ENCODE results near the gene MCF2L. TPM values are rescaled to one million over a fixed set of nuclear protein-coding genes. Genes with fewer than 3 reads are reported as not detected.

The MCF2L gene
- total RNA-seq, 2 experiments from 2014 or later, result 13.0 to 13.5 TPM

DNA sequence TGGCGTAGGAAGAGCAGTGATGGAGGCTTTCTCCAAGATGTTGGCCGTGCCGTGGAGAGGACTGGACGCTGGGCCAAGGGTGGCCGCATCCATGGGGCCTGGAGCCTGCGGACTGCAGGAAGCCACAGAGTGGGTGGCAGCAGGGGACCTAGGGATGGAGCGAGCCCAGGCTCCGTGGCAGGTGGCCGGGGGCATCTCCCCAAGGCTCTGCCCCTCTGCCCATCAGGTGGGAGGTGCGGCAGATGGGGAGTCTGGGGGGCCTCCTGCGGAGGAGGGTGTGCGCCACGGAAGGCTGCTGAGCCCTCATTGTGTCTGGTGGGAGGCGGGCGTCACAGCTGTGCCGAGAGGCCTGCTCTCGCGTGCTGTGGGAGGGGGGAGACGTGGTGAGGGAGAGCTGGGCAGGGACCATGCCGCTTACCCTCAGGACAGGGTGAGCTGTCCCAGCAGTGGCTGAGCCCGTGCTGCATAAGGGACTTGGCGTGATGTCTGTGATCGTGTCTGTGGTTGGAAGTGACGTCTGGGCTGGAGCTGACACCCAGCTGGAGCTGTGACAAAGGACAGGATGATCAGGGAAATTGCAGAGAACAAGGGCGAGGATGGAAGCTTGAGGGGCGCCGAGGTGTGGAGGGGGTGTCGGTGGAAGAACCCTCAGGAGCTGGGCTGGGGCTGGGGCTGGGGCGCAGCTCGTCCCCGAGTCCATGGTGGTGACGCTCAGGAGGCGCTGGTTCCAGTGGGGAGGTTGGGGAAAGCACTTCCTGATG lies 13.4 kb downstream of the MCF2L start:
- H3K4me1 ChIP-seq (ENCODE audit: insufficient read depth, low read length), result no peaks in the 10 kb centered on the region
- TF ChIP-seq, protein P1, sequence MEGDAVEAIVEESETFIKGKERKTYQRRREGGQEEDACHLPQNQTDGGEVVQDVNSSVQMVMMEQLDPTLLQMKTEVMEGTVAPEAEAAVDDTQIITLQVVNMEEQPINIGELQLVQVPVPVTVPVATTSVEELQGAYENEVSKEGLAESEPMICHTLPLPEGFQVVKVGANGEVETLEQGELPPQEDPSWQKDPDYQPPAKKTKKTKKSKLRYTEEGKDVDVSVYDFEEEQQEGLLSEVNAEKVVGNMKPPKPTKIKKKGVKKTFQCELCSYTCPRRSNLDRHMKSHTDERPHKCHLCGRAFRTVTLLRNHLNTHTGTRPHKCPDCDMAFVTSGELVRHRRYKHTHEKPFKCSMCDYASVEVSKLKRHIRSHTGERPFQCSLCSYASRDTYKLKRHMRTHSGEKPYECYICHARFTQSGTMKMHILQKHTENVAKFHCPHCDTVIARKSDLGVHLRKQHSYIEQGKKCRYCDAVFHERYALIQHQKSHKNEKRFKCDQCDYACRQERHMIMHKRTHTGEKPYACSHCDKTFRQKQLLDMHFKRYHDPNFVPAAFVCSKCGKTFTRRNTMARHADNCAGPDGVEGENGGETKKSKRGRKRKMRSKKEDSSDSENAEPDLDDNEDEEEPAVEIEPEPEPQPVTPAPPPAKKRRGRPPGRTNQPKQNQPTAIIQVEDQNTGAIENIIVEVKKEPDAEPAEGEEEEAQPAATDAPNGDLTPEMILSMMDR (IDR thresholded peaks at IDR 0.05), result no peak
- no peak overlapping the region for H3K27ac ChIP-seq (ENCODE audit: low read depth in 1 of 2, low read length in 2 of 2)
- no peaks in the 10 kb centered on the region for H3K4me1 Mint-ChIP-seq (ENCODE audit: low read depth)
- POLR2A ChIA-PET, result no interaction called here
- no peak for DNase-seq
- no peak overlapping the region for H3K27ac Mint-ChIP-seq
- H3K4me3 Mint-ChIP-seq, result peak overlapping the region; percentile 48
- no peak overlapping the region for H3K4me3 ChIP-seq (ENCODE audit: low read length)
- no peak for ATAC-seq (ENCODE audit: poor library complexity)
- intact Hi-C loops (cut with DNase I, micrococcal nuclease), result no loop called here
- CTCF ChIA-PET, result no interaction called here
- H3K9me3 ChIP-seq (ENCODE audit: control insufficient read depth in 1 of 2, insufficient read depth in 1 of 2, low read length in 2 of 2), result peaks cover 0 to 4% of the 10 kb centered on the region in 2 experiments
- no peaks in the 10 kb centered on the region for H3K9me3 Mint-ChIP-seq
- no peaks in the 10 kb centered on the region for H3K27me3 ChIP-seq (ENCODE audit: control insufficient read depth in 1 of 2, insufficient read depth in 2 of 2, low read length in 2 of 2)
- no peaks in the 10 kb centered on the region for H3K36me3 ChIP-seq (ENCODE audit: insufficient read depth, low read length)
- H3K36me3 Mint-ChIP-seq (ENCODE audit: low read depth), result no peaks in the 10 kb centered on the region
- no peaks in the 10 kb centered on the region for H3K27me3 Mint-ChIP-seq

DNA sequence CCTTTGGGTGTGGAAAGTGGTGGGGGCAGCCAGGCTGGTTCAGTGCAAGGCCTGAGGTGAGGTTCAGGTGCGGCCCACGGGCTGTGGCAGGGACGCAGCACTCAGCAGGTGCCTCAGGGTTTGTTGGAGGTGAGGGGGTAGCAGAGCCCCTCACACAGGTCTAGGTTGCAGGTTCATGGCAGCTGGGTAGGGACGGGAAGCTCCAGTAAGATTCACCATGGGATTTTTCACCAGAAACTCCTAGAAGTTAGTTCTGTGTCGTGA lies 14.0 kb downstream of the MCF2L start:
- ATAC-seq (ENCODE audit: poor library complexity) (no peak), DNase-seq (no peak)
- Mint-ChIP-seq H3K4me3 (no peak overlapping the region), H3K27ac (no peak overlapping the region), H3K4me1 (ENCODE audit: low read depth) (no peaks in the 10 kb centered on the region), H3K36me3 (ENCODE audit: low read depth) (no peaks in the 10 kb centered on the region), H3K27me3 (no peaks in the 10 kb centered on the region), H3K9me3 (no peaks in the 10 kb centered on the region)
- ChIA-PET POLR2A (no interaction called here), CTCF (no interaction called here)
- H3K36me3 ChIP-seq (ENCODE audit: insufficient read depth, low read length), result no peaks in the 10 kb centered on the region
- intact Hi-C loops (cut with DNase I, micrococcal nuclease), result no loop called here
- H3K27me3 ChIP-seq (ENCODE audit: control insufficient read depth in 1 of 2, insufficient read depth in 2 of 2, low read length in 2 of 2), result no peaks in the 10 kb centered on the region
- H3K27ac ChIP-seq (ENCODE audit: low read depth in 1 of 2, low read length in 2 of 2), result no peak overlapping the region
- TF ChIP-seq, protein P1 (IDR thresholded peaks at IDR 0.05), result no peak
- no peak overlapping the region for H3K4me3 ChIP-seq (ENCODE audit: low read length)
- H3K4me1 ChIP-seq (ENCODE audit: insufficient read depth, low read length), result no peaks in the 10 kb centered on the region
- H3K9me3 ChIP-seq (ENCODE audit: control insufficient read depth in 1 of 2, insufficient read depth in 1 of 2, low read length in 2 of 2), result peaks cover 0 to 10% of the 10 kb centered on the region in 2 experiments

DNA sequence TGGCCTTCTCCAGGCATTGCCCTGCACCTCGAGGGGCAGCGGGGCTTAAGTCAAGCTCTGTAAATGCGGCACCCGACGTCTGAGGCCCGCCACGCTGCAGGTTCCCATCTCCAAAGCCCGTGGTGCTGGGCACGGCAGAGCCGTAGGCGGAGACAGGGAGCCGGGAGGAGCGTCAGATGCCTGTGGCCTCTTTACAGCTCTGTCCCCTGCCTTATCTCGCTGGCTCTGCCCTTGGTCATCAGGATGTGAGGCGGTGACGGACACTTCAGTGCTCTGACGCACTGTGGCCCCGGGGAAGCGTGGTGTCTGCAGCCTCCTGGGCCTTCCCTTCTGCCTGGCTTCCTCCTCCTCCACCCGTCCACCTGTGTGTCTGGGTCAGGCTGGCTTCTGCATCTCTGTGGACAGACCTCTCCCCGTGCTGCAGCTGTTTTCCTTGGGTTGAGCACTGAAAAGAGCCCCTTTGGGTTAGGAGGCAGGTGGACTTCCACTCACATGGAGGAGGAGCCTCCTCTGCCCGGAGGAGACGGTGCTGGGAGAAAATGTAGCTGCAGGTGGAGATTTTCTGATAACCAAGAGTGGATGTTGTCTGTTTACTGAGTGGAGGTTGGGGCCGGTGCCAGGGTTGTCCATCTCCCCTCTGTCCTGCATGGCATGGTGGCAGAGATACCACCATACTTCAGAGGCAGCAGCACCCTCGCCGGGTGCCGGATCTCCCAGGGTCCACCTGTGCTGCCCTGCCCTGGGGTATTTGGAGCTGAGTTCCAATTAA lies 14.6 kb downstream of the MCF2L start:
- Histone ChIP-seq H3K36me3 (ENCODE audit: insufficient read depth, low read length) (no peaks in the 10 kb centered on the region), H3K4me1 (ENCODE audit: insufficient read depth, low read length) (no peaks in the 10 kb centered on the region), H3K27me3 (ENCODE audit: control insufficient read depth in 1 of 2, insufficient read depth in 2 of 2, low read length in 2 of 2) (no peaks in the 10 kb centered on the region), H3K27ac (ENCODE audit: low read depth in 1 of 2, low read length in 2 of 2) (no peak overlapping the region), H3K4me3 (ENCODE audit: low read length) (no peak overlapping the region), H3K9me3 (ENCODE audit: control insufficient read depth in 1 of 2, insufficient read depth in 1 of 2, low read length in 2 of 2) (peaks cover 0 to 16% of the 10 kb centered on the region in 2 experiments)
- TF ChIP-seq, protein P1 (IDR thresholded peaks at IDR 0.05), result no peak
- Mint-ChIP-seq H3K27ac (no peak overlapping the region), H3K9me3 (no peaks in the 10 kb centered on the region), H3K27me3 (no peaks in the 10 kb centered on the region), H3K4me3 (no peak overlapping the region), H3K4me1 (ENCODE audit: low read depth) (no peaks in the 10 kb centered on the region), H3K36me3 (ENCODE audit: low read depth) (no peaks in the 10 kb centered on the region)
- no peak for ATAC-seq (ENCODE audit: poor library complexity)
- no peak for DNase-seq
- intact Hi-C loops (cut with DNase I, micrococcal nuclease), result no loop called here
- CTCF ChIA-PET, result no interaction called here
- POLR2A ChIA-PET, result no interaction called here

All from CD4-positive, alpha-beta T cell (primary cell).